NB4 (cell line): ENCODE measurements around the gene ZNF746.

ENCODE experiments used
- DNase-seq: peaks from one replicate; pipeline ENCODE4 v3.0.0; 2010; ENCODE audit warnings: low read depth
- H3K4me3 ChIP-seq: one replicate; pipeline ENCODE4 v1.5.1; 2011; ENCODE audit warnings: mild to moderate bottlenecking, low read depth, low read length, moderate library complexity
- CTCF ChIP-seq: IDR thresholded peaks from one replicate; pipeline ENCODE4 v1.5.1; 2012; ENCODE audit warnings: low read depth, low read length
- MAX ChIP-seq: IDR thresholded peaks from 2 replicates; pipeline ENCODE4 v1.6.1; 2011; ENCODE audit warnings: low read depth, low read length
- MYC ChIP-seq: IDR thresholded peaks from 2 replicates; pipeline ENCODE4 v1.6.1; 2011; ENCODE audit warnings: low read depth, low read length
- POLR2A ChIP-seq: IDR thresholded peaks from 2 replicates; pipeline ENCODE4 v1.6.1; 2011; ENCODE audit warnings: mild to moderate bottlenecking; ENCODE audit not compliant: insufficient read length; ENCODE audit errors: extremely low read depth

ZNF746 gene

GRCh38 chr7:149489391-149490024 lies 8.1 kb downstream of the ZNF746 start:
- H3K4me3 ChIP-seq = no peak overlapping the region
- TF ChIP-seq CTCF = peak; percentile 29
- TF ChIP-seq POLR2A = no peak
- DNase-seq = no peak

GRCh38 chr7:149479568-149479967 lies 18.0 kb downstream of the ZNF746 start:
- no peak overlapping the region for H3K4me3 ChIP-seq
- no peak for DNase-seq
- TF ChIP-seq CTCF (no peak), POLR2A (no peak)

GRCh38 chr7:149478754-149479153 lies 18.9 kb downstream of the ZNF746 start:
- no peak for TF ChIP-seq MAX
- DNase-seq = no peak
- no peak overlapping the region for H3K4me3 ChIP-seq

GRCh38 chr7:149477494-149478443 lies 19.8 kb downstream of the ZNF746 start:
- TF ChIP-seq CTCF (no peak), MYC (no peak), POLR2A (no peak), MAX (no peak)
- H3K4me3 ChIP-seq = no peak overlapping the region
- no peak for DNase-seq

- no peak for DNase-seq
- TF ChIP-seq CTCF (no peak), MAX (no peak), POLR2A (no peak), MYC (no peak)
- no peak overlapping the region for H3K4me3 ChIP-seq
Measured at GRCh38 chr7:149476791-149477190, 20.8 kb downstream of the ZNF746 start.

GRCh38 chr7:149475121-149476045 lies 22.2 kb downstream of the ZNF746 start:
- no peak overlapping the region for H3K4me3 ChIP-seq
- DNase-seq = no peak
- no peak for TF ChIP-seq MYC
- no peak for TF ChIP-seq MAX
- TF ChIP-seq CTCF = no peak
- TF ChIP-seq POLR2A = no peak
